Stimulated activated CD4-positive, alpha-beta T cell treated with anti-CD3 and anti-CD28 coated beads, TNF-alpha, amount 100 ng/mL, for 1 hour (primary cell): ENCODE data around the gene MYH3.

Experiments used
- DNase-seq, 3 donors: peaks; one replicate each; pipeline ENCODE4 v3.0.0-alpha.2; 2020; ENCODE audit warnings: low read depth in 3 of 3, low spot score in 1 of 3

The MYH3 gene

DNA sequence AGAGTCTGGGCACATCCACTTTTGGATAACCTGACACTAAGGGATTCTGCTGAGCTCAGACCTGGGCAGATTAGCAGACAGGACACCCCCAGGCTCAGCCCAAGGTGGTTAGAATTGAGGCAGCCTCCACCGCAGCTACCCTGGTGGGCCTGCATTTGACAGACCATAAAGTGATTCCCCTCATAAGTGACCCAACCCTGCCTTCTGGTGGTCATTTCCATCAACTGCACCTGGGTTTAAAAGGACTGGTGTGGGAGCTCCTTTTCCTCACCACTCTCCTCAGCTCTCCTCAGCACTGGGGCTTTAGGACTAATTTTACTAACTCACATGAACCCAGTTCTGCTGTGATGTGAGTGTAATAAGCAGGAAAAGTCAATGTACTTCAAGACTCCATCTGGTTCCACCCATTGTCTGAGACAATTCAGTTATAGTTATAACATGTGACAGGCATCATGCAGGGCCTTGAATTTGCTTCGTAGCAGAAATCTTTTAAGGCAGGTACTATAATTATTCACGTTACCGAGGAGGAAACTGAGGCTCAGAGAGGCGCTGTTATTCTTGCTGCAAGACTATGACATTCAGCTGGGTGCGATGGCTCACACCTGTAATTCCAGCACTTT is 42.5 kb downstream of the MYH3 start:
- DNase-seq: no peak

DNA sequence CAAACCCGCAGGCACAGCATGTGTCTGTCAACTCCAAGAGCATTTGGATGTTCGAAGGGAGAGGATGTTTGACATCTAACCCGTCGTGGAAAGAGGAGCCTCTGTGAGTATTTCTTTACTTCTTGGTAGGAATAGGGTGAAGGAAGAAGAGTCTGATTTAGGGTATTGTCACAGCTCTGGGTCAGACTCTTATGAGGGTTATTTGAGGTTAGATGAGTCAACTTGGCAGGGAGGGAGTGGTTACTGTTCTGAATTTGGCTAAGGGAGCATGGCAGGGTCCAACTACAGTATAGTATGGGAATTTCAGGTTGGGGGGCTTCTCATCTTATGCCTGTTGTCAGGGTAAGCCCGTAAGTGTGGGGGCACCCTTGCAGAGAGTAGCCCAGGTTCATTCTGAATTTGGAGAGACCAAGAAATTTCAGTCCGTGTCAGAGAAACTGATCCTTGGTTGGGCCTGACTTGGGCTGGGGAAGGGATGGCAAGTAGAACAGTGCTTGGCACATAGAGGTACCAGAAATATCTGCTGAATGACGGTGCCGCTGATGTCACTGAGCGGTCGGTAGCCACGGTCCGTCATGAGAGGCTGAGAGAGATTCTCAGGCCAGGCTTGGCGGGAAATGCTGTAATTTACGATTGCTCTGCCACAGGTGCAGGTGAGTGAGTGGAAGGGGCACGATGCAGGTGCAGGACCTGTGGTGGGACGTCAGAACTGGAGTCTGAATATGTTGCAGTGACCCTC is 43.2 kb downstream of the MYH3 start:
- no peak for DNase-seq

DNA sequence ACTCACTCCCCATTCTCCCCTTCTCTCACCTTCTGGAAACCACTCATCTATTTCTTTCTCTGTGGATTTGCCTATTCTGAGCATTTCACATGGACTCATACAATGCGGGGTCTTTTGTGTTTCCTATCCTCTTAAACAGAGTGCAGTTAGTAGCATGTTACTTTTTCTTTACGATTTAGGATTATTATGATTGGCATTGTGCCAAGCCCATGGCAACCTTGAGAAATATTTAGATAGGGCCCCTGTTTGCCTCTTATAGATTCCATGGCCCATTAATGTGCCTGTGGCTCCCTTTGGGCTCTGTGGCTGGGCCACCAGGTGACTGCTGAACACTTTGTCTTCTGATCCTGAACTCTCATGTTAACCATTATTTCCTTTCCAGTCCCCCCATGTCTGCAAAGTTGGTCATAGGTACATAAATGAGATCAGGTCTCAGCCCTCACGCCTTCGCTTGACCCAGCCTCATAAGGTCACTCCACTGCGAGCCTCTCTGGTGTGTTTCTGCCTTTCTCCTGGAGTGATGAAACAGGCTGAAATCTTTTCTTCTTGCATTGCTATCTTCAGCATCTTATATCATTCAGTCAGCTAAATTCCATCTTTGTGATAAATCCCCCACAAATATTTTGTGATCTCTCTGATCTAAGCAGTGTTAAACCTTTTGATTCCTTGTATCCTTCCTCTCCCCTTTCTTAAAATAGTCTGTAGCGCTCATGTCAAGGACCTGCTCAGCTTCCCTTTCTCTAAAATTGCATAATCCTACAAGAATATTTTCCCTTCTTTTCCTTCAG is 44.0 kb downstream of the MYH3 start:
- DNase-seq: no peak

DNA sequence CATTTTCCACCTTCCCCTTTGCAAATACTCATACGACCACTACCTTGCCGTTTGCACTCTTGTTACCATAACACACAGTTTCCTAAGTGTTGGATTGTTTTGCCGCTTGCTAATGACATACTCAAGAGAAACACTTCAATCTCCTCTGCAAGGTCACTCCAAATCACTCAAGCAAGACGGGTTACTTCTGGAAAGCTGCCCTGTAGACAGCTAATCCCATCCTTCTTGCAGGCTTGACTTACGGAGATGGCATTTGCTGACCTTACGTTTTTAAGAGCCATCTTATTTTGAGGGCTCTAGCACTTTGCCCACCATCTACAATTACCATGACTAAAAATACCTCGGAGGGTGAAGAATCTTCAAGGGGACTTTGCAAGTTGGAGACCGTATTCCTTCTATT is 46.2 kb downstream of the MYH3 start:
- no peak for DNase-seq

DNA sequence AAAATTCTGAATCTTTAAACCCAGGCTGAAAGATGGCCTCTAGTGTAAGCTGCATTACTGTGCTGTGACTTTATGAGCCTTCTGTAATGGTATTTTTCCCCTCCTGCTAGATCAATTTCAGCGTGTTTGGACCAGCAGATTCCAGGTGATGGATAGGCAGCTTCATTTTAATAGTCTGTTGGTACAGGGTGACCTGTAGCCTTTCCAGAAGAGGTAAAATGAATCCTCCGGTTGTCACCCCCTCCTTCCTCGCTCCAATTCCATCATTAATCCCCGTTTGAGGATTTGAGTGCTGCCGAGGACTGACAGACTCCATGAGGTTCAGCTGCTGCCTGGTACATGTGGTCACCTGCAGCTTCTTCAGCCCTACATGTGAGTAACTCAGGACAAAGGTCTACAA is 48.9 kb downstream of the MYH3 start:
- no peak for DNase-seq

DNA sequence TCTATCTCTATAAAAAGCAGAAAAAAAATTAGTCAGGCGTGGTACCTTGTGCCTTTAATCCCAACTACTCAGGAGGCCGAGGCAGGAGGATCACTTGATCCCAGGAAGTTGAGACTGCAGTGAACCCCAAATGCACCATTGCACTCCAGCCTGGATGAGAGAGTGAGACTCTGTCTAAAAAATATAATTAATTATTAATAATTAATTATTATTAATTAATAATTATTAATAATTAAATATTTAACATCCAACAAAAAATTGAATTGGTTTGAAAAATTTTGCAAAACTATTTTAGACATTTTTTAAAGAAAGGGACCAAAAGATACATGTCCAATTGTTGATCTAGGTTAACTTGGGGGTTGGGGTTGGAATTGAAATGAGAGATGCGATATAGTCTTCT is 51.0 kb downstream of the MYH3 start:
- no peak for DNase-seq

DNA sequence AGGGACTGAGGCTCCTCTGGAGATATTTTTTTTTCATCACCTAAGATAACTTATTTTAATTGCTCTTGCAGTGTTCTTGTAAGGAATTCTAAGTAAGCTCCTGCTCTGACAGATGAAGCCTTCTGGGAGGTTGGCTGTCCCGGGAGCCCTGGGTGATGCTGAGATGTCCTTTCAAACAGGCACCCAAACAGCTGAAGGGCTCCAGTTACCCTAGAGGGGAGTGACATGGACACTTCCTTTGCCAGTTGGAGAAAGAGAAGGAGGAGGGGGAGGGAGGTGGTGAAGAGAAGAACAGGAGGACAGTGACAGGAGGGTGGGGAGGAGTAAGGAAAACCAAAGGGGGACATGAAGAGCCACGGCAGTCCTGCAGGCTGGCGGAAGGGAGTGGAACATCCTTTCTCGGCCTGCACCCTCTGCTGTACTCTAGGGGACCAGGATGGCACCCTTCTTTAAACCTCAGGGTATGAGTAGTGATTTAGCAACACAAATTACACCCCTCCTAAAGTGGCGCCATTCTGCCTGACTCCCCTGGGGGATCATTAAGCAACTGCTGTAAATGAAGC is 51.8 kb downstream of the MYH3 start:
- no peak for DNase-seq

DNA sequence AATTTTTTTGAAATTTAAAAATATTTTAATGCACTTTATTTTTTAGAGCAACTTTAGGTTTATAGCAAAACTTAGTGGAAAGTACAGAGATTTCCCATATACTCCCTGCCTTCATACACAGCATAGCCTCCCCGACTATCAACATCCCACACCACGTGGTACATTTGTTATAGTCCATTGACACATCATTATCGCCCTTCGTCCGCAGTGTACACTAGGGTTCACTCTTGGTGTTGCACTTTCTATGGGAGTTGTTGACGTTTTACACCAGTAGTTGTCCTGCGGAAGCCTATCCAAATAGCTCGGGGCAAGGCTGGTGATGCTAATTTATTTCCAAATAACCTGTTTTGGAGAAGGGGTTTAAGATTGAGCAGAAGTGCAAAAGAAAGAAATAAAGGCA is 52.6 kb downstream of the MYH3 start:
- DNase-seq: no peak

DNA sequence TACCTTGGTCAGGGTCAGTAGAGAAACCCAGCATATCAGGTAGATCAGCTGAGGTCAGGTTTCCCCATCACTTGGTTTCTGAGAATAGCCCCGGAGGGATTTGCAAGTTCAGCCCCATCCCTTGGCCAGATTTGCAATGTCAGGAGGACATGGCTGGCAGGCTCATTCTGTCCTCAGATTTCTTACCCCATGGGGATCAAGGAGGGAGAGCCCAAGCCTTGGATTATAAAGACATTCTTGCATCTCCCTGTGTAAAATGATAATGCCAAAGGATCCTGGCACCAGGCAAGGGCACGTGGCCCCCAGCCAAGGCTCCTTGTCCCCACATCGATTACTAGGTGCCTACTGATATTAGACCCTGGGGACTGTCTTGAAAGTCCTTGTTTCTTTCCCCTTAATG is 53.2 kb downstream of the MYH3 start:
- DNase-seq: no peak

DNA sequence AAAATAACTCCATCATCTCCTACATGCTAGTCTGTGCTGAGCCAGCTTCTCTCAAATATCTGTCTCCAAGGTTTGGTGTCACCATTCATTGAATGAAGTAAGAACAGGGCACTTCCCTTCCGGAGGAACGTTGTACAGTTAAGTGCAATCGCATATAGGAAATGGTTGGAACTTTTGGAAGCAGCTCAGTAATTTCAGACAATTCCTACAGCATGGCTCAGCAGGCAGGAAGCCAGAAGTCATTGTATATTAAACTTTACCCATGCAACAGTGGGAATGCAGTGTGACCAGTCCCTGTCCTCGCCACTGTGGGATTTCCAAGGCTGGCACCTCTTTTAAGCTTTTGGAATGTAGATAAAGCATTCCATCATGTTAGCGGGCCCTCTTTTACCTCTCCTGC is 56.5 kb downstream of the MYH3 start:
- no peak for DNase-seq

DNA sequence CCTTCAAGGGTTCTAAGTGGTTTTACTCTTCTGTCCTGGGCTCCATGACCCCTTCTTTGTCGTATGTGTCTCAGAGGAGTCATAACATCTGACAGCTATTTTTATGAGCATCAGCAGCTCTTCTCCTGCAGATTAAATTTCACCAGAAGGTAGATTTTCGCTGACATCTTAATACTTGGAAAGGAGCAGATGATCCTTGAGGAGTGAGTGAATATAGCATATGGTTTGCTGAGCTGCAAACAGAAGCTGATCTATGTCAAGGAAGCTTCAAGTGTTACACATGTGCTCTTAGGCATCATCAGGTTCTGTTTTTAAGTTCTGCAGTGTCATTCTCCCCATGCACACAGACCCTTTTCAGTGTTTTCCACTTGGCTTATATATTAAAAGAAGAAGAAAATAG is 58.5 kb downstream of the MYH3 start:
- DNase-seq: no peak

DNA sequence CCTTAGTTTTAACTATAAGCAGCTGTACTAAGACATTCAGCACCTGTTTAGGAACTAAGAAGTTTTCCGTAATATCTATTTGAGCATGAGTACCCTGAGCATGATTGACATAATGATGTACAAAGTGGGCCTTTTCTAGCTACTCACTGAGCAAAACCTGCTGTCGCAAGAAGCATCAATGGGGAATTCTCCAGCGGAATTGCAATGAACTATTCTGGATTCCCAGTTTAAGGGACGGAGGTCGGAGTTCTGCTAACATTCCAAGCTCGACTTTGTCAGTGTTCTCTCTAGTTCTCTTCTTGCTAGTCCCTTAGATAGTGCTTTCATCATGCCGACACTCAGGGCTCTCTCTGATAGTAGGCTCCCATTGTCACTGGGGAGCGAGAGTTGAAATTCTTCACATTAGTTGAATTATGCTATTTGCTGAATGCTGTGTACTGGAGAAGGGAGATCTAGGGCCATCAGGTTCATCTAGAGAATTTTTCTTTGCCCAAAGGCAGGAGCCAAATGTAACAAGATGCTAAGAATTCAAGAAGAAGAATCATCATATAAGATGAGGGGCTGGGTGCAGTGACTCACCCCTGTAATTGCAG is 67.5 kb downstream of the MYH3 start:
- no peak for DNase-seq

DNA sequence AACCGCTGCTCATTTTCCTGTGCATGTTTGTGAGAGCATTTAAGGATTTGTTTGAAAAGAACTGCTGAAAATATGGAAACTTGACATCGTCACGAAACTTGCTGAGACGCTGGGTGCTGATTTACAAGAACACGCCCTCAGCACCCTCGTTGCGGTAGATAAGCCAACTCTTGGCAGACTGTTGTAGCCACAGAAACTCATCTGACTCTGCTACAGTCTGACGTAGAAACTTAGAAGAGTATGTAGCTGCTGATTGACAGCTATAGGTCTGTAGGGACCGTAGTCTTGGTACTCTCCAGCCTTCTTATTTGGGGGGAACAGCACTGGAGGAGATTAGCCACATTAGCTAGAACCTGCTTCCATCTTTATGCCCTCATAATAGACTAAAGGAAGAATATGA is 71.6 kb downstream of the MYH3 start:
- DNase-seq: no peak

DNA sequence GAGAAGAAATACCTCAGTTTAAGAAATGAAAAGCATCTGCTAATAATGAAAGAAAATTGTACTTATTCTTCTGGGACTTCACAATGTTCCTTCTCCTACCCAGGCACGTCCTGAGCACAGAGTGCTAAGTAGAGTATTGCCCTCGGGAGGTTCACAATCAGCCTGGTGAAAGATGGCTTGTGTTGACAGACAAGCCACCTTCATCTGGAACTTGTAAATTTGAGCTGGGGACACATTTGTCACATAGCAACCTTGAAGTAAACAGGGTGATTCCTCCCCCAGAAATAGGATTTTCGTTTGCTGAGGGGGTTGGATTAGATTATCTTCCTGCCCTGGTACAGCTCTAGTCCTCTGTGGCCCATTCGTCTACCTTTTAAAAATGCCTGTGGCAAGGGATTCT is 73.3 kb downstream of the MYH3 start:
- DNase-seq: no peak

DNA sequence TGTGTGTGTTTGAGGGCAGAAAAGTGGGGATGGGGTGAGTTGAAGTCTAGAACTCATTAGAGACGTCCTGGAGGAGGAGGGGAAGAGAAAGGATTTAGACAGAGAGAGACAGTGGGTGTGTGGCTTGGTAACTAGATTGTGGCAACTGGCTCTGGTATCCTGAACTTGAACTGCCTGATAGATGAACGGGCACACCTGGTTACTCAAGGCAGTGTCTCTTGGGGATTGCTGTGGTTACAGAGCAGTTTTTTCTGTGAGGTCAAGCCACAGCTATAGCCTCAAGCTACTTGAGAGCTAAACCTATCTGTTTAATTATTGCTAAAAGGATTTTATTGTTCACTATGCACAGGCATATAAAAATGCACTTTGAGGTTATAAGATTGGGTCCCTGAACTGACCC is 77.8 kb downstream of the MYH3 start:
- DNase-seq: no peak
